Thyroid gland (tissue), 4 donors: ENCODE results near the gene ADCY3.

Experiments used
- POLR2A ChIP-seq, 2 donors: fragments of 450-650 bp; IDR thresholded peaks; one replicate each; pipeline ENCODE4 v1.6.1; 2017; ENCODE audit warnings: antibody characterized with exemption in 2 of 2, mild to moderate bottlenecking in 2 of 2, moderate library complexity in 1 of 2
- TF ChIP-seq, protein P1 (sequence below), 6 experiments: fragments of 200-600 bp in 3 of 6; fragments of 450-650 bp in 3 of 6; sonication (generic) in 3 of 6; IDR thresholded peaks; one replicate each; pipeline ENCODE4 v1.5.1; 2016 to 2019; ENCODE audit warnings: antibody characterized with exemption in 6 of 6, mild to moderate bottlenecking in 2 of 6, inconsistent platforms in 1 of 6, moderate library complexity in 1 of 6

GRCh38 chr2:24874035-24874434 is 46.0 kb downstream of the ADCY3 start:
- TF ChIP-seq, protein P1, sequence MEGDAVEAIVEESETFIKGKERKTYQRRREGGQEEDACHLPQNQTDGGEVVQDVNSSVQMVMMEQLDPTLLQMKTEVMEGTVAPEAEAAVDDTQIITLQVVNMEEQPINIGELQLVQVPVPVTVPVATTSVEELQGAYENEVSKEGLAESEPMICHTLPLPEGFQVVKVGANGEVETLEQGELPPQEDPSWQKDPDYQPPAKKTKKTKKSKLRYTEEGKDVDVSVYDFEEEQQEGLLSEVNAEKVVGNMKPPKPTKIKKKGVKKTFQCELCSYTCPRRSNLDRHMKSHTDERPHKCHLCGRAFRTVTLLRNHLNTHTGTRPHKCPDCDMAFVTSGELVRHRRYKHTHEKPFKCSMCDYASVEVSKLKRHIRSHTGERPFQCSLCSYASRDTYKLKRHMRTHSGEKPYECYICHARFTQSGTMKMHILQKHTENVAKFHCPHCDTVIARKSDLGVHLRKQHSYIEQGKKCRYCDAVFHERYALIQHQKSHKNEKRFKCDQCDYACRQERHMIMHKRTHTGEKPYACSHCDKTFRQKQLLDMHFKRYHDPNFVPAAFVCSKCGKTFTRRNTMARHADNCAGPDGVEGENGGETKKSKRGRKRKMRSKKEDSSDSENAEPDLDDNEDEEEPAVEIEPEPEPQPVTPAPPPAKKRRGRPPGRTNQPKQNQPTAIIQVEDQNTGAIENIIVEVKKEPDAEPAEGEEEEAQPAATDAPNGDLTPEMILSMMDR (IDR thresholded peaks at IDR 0.05): no peak
- TF ChIP-seq POLR2A (IDR thresholded peaks at IDR 0.05): no peak
